Measurements from ENCODE around the gene IFNA16.

GRCh38 chr9:21255538-21256212 is 38.6 kb upstream of the IFNA16 start:
- TF ChIP-seq EZH2phosphoT487 (IDR thresholded peaks at IDR 0.05; ENCODE audit: borderline replicate concordance, low read depth, low read length) (no peak), CTCF (conservative IDR thresholded peaks at IDR 0.05; ENCODE audit: low read length) (no peak)

Data from OCI-LY7 (cell line).